ENCODE results near the gene CTDSPL.

Gene CTDSPL

GRCh38 chr3:37916685-37917084 is 55.0 kb downstream of the CTDSPL start:
- no peak for DNase-seq (ENCODE audit: low spot score)

DNA sequence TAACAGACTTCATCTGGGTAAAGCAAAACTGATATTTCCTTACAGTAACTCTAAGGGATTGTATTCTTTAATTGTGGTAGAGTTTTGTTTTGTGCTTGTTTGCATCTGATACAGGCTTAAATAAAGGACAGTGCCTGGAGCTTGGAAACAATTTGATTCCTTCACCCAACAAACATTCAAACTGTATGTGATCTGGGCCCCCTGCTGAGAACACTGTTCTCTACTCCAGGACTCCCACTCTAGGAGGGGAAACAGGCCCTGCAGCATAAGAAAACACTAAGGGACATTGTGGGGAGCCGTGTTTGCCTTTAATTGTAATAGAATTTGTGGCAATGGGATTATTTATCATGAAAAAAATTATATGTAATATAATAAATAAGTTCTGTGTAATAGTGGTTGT is 56.9 kb downstream of the CTDSPL start:
- DNase-seq (ENCODE audit: low spot score): no peak

GRCh38 chr3:37920156-37920699 is 58.5 kb downstream of the CTDSPL start:
- no peak for DNase-seq (ENCODE audit: low spot score)

DNA sequence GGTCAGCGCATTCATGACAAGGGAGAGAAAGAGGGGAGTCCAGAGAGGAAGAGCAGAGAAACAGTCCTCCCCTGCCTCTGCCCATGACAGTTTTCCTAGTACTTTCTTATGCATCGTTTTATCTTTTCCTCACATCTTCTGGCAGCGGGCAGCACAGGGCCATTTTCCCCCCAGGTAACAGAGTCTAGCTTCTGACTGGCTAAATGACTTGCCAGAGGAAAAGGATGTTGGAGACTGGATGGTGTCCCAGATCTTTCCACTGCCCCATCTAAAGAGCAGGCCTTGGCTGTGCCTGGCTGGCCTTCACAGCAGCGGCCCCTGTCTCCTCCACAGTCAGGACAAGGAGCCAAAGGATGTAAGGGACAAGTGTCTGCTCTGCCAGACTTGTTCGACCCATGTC is 59.3 kb downstream of the CTDSPL start:
- no peak for DNase-seq (ENCODE audit: low spot score)

DNA sequence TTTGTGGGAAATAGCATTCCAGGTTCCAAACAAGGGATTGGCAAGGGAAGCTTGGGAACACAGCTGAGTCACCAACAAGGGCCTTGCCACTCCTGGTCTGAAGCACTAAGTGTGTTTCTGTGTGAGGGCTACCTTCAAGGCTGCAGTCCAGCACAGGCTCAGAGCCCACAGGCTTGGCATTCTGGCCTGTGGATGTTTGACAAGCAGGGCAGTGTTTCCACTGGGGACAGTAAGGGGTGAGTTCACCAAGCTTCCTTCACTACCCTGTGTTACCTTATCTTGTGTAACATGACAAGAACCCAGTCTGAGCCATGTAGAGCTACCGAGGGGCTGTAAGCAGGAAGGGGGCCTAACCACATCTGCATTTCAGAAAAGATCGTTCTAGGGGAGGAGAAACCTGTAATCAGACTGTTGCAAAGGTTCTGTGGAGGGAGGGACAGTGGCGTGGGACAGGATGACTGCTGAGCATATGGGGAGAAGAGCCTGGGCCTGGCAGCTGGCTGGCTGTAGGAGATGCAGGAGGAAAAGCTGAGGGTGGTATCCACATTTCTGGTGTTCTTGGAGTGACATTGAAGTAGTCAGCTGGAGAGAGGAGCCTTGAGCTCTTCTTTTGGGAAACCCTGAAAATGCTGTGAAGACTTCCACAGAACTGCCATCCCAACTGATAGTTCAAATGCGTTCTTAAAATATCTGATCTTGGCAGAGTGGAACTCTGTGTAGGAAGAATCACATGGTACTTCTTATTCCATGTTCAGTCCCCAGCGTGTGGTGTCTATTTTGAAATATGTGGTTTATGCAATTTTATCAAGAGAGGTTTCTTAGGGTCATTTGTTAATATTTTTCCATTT is 61.3 kb downstream of the CTDSPL start:
- DNase-seq (ENCODE audit: low spot score): no peak

DNA sequence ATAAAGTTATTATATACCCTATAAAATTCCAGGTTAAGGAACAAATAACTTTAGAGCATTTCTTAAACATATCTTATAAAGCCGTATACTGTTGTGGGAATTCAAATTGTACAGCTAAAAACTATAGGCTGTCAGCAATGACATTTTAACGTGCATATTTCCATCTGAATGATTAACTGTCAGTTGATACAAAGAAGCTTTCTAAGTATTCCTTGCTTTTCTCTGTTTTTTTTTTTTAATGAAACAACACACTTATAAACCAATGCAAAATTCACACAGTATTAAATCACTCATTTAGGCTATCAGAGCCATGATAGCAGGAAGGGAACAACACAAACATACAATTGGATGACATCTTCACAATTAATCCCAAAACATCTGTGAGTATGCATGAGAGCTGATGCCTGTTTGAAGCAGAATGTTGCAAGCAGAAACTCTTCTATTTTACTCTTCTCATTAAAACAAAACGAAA is 61.9 kb downstream of the CTDSPL start:
- DNase-seq (ENCODE audit: low spot score): no peak

- DNase-seq (ENCODE audit: low spot score): no peak
Measured at GRCh38 chr3:37924453-37924852, 62.8 kb downstream of the CTDSPL start.

GRCh38 chr3:37925157-37925556 is 63.5 kb downstream of the CTDSPL start:
- DNase-seq (ENCODE audit: low spot score): no peak

DNA sequence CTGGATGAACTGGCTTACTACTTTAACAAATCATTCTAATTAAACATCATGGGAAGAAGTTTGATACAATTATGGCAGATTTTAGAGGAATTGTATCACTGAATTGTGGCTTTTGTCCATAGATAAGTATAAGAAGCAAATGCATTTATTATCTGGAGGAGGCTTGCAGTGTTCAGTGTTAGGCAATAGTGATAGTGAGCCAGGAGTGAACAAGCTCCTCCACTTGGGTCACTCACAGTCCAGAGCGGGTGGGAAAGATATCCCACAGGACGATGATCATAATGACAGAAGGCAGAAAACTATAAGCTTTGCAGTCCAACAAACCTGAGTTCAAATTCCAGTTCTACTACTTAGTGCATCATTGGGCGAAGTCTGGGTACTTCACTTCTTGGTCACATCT is 64.9 kb downstream of the CTDSPL start:
- no peak for DNase-seq (ENCODE audit: low spot score)

- no peak for DNase-seq (ENCODE audit: low spot score)
Measured at GRCh38 chr3:37930495-37930894, 68.8 kb downstream of the CTDSPL start.

- no peak for DNase-seq (ENCODE audit: low spot score)
Measured at GRCh38 chr3:37932505-37932904, 70.8 kb downstream of the CTDSPL start.

- DNase-seq (ENCODE audit: low spot score): no peak
Measured at GRCh38 chr3:37934631-37935289, 73.1 kb downstream of the CTDSPL start.

DNA sequence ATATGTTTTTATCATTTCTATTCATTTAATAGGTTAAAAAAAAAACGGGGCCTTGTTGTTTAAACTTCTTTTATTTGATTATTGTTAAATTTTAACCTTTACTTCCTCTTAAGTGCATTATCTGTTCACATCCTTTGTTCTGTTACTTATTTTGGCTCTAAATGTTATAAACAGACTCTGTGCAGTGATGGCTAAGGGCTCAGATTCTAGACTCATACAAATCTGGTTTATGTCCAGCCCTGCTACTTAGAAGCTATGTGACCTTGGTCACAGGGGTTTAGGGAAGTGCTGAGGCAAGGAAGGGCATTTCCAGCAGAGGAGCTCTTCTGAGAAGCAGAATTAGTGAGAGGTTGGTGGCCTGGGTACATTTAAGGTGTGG is 73.6 kb downstream of the CTDSPL start:
- DNase-seq (ENCODE audit: low spot score): no peak

DNA sequence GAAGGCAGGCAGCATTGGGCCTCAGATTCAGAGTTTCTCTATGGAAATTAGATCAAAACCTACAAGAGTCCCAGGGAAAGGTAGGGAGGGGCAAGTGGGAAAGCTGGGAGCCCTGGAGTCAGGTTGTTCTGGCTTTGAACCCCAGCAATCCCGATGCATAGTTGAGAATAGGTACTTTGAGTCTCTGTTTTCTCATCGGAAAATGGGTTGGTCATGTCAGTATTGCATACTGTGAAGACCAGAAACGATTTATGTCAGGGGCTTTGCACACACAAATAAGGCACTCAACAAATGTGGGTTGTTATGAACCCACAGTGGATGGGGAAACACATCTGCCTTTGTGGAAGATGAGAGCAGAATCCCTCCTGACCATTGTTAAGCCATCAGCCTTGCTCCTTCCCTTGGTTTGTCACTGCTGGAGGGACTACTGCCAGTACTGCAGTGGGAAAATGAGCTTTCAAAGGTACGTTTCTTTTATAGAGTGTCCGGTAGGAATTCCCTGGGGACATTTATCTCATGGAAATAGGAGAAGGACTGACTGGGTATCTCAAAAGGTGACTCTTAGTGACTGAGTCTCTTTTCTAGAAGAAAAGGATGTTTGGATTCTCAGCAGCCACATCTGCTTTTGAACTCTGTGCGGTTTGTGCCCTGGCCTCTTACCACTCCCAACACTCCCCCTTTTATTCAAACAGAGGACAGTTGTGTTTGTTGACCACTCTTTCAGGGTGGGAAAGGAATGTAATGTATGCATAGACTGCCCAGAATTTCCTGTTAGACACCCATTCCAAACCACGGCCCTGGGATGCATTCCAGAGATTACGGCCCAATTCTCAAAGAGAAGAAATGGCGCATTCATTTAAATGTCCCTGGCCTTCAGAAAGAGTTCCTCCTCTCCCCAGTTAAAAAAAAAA is 74.3 kb downstream of the CTDSPL start:
- no peak for DNase-seq (ENCODE audit: low spot score)

- no peak for DNase-seq (ENCODE audit: low spot score)
Measured at GRCh38 chr3:37937156-37937555, 75.5 kb downstream of the CTDSPL start.

- DNase-seq (ENCODE audit: low spot score): no peak
Measured at GRCh38 chr3:37938011-37938410, 76.3 kb downstream of the CTDSPL start.

- no peak for DNase-seq (ENCODE audit: low spot score)
Measured at GRCh38 chr3:37940242-37940908, 78.7 kb downstream of the CTDSPL start.

DNA sequence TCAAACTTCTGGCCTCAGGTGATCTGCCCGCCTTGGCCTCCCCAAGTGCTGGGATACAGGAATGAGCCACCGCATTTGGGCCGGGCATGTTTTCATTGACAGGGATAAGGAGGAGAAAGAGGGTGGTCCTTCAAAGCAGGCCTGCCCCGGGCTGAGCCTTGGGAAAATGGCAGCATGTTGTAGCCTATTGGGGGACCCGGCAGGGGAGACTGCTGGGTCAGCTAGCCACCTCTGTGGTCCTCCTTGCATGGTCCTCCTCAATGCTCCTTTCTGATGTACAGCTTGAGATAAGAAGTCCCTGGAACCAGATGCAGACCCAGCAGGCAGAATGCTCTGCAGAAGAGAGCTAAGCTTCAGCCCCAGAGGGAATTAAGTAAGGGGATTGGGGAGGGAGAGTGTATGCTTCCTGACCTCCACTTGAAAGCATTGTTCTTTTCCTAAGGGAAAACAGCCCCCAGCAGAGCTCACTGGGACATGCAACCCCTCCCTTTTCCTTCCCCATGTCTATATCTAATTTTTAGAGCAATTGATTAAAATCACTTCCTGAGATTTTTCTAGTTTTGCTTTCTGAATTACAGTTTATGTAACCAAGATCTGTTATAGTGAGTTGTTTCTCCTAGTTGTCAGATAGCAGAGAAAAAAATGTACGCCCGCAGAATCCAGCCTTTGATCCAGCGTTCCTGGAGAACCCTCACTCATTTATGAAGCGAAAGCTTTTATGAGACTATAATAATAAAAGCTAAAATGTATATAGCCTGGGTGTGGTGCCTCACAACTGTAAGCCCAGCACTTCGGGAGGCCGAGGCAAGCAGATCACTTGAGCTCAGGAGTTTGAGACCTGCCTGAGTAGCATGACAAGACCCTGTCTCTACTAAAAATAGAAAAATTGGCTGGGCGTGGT is 80.2 kb downstream of the CTDSPL start:
- no peak for DNase-seq (ENCODE audit: low spot score)

DNA sequence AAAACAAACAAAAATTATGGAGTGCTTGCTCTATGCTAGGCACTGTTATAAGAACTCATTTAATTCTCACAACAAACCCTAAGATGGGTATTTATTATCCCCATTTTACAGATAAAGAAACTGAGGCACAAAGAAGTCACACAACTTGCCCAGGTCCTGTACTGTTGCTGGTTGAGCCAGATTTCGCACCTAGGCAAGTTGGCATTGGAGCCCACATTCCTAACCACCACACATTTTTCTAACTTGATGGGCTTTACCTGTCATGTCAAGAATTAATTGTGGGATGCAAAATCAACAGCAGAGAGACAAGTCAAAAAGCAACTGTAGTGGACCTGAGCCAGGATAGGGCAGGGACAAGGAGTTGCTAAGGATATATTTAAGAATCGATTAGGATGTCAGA is 81.0 kb downstream of the CTDSPL start:
- no peak for DNase-seq (ENCODE audit: low spot score)

DNA sequence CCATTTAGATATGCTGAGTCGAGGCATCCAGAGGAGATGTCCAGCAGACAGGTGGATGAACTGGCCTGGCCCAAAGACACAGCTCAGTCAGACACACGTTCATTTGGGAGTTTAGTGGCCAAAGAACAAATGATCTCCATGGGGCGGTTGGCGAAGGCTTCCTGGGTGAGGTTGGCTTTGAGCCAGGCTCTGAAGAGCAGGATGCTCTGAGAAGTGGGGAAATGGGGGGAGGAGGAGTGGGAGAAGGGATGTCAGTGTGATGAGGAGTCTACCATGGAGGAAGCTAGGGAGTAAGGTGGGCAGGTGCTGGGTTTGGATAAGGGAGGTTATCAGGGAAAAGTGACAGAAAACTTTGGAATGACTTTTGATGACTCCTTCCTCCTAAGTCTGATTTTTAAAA is 81.4 kb downstream of the CTDSPL start:
- DNase-seq (ENCODE audit: low spot score): no peak
